HG03139 (cell line): Measurements from ENCODE around the gene CCDC74A.
A peak's percentile ranks its signal among the peaks of the same experiment; 100 is the strongest.
"Not testable (repeated sequence)": the region's sequence is repeated elsewhere in the genome, so short reads cannot be mapped to it uniquely, and the experiment has no call there.

Experiments used
- ATAC-seq: cut with Tn5 transposase; IDR thresholded peaks from one replicate; pipeline ENCODE4 v1.9.1; 2021; ENCODE audit not compliant: unreplicated experiment

The CCDC74A gene

DNA sequence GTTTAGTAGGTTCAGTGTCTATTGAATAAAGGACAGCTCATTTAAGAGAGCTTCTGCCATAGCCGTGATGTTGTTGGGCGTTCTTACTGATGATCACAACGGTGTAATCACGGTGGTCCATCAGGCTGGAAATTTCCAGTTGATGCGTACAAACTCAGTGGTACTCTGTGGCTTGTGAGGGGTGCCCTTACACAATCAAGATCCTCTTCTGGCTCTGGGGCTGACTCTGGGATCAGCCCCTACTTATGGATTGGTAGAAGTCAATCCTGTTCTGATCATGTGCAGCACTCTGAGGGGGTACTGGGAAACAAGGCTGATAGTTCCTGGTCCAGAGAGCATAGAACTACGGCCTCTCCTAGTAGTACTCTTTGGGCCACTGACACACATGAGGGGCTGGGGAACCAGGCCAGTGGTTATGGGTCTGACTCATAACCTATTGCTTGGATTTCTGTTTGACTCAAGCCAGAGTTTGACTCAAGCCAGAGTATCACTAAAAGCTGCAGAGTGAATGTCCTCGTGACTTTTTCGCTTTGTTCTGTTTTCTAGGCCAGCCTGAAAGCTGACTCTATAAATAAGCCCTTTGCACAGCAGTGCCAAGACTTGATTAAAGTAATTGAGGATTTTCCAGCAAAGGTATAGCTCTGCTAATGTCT lies 29.2 kb upstream of the CCDC74A start:
- peak; percentile 61 for ATAC-seq

DNA sequence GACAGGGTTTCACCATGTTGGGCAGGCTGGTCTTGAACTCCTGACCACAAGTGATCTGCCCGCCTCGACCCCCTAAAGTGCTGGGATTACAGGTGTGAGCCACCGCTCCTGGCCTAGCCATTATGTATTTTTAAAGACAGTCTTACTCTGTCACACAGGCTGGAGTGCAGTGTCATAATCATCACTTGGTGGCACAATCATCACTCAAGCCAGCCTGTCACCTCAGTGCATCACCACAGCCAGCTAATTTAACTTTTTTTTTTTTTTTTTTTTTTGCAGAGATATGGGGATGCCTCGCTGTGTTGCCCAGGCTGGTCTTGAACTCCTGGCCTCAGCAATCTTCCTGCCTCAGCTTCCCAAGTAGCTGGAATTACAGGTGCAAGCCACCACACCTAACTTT lies 24.1 kb upstream of the CCDC74A start:
- not testable (repeated sequence) for ATAC-seq

DNA sequence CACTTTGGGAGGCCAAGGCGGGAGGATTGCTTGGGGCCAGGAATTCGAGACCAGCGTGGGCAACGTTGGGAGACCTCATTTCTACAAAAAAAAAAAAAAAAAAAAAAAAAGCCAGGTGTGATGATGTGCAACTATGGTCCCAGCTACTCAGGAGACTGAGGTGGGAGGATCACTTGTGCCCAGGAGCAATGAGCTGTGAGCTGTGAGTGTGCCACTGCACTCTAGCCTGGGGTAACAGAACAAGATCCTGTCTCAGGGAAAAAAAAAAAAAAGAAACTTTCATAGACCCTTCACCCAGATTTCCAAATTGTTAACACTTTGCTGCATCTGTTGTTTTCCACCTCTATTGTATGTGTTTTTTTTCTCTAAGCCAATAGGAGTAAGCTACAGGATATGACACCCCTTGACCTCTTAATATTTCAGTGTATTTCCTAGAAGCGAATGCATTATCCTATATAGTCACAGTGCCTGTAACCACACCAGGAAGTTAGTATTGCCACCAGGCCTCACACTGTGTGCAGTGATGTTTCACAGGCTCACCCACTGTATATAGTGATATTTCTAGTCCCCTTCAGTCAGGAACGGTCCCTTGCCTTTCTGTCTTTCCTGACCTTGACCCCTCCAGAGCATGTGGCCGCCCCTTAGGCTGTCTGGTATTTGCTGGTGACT lies 23.5 kb upstream of the CCDC74A start:
- not testable (repeated sequence) for ATAC-seq

DNA sequence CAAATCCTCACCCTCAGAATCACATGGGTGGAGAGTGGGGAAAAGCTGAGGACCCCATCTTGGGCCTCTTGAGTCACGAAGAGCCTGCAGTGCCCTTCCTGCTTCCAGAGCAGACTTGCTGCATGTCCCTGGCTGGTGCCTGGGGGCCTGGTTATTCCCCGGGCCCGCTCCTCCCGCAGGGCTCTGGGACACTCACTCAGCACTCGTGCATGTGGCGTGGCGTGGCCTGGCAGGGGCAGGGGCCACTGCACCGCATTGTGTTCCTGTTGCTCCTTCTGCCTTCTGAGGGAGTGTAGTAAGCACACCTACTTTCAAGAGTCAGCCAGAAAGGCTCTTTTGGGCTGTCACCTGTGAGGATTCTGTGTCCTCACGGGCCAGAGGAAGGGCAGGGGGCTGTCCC lies 18.1 kb upstream of the CCDC74A start:
- no peak for ATAC-seq

DNA sequence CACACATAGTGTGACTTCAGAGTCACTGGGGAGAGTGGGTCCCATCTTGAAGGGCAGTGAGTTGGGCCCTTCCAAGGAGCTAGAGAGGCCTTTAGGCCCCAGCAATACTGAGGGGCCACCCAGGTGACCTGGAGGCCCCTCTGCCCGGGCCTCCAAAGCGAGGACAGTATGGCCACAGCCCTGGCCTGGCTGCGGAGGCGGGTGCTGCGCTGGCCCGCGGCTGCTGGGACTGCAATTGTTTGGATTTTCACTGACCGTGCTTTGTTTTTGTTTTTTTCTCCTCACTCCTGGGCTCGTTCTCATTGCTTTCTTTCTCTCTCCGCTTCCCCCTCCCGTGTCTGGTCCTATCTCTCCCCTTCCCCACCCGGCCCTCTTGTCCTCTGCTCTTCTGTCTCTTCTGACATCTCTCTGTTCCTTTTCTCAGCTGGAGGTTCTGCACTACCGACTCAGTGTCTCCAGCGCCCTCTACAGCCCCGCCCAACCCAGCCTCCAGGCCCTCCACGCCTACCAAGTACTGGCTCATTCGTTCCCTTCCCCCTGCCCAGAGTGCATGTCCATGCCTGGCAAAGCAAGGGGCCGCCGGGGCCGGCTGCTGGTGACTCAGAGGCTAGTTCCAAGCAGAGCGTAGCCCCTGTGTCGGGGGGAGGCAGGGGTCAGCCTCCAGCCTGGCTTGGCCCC lies 16.3 kb upstream of the CCDC74A start:
- not testable (repeated sequence) for ATAC-seq

DNA sequence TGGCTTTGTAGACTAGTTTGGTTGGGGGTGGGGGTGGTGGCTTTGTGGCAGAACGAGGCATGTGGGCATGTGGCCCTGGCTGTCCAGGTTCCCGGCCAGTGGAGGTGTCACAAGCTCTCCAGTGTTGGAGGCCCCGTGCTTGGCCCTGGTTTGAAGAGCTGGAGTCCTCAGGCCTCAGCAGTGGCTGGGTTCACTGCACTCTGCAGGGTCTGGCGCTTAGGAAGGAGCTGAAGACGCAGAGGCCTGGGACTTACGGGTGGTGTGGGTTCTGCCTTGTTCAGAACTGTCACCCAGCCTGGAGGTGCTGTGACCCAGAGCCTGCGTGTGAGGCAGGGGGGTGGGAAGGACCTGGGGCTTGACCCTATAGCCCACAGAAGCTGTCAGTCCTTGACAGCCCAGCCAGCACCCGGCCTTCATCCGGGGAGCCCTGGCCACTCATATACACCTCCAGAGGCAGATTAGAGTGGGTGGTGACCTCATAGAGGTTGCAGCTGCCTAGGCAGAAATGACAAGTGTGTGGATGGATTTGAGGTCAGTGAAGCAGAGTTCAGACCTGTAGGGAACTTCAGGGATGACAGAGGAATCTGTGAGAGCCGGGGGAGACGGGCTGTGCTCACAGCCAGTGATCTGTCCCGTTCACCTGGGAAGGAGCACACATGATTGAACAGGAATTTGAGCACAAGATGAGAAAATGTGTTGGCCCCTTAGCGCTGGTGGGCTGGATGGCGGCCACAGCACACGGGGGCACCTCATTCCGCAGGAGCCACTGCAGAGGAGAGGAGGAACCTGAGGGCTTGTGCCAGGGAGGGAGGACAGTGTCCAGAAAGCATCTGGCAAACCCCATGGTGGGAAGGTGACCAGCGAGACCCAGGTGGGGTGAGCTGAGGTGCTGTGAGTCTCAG lies 15.5 kb upstream of the CCDC74A start:
- ATAC-seq, result not testable (repeated sequence)

DNA sequence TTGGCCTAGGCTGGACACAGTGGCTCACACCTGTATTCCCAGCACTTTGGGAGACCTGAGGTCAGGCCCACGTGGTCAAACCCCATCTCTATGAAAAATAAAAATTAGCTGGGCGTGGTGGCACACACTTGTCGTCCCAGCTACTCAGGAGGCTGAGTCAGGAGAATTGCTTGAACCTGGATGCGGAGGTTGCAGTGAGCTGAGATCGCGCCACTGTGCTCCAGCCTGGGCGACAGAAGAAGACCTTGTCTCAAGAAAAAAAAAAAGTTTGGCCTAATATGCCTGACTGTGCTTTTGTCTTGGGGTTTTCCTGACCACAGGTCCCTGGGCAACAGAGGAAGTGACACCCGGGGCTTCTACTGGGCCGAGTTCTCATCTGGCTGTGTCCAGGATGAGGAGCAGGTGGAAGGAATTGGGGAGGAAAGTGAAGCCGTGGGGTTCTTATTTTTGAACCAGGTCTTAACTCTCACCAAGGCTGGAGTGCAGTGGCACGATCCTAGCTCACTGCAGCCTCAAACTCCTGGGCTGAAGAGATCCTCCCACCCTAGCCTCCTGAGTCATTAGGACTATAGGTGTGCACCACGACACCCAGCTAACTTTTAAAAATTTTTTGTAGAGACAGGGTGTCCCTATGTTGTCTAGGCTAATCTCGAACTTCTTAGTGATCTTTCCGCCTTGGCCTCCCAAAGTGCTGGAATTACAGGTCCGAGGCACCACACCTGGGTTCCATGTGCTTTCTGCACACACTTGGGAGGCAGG lies 13.1 kb upstream of the CCDC74A start:
- peak; percentile 55 for ATAC-seq

DNA sequence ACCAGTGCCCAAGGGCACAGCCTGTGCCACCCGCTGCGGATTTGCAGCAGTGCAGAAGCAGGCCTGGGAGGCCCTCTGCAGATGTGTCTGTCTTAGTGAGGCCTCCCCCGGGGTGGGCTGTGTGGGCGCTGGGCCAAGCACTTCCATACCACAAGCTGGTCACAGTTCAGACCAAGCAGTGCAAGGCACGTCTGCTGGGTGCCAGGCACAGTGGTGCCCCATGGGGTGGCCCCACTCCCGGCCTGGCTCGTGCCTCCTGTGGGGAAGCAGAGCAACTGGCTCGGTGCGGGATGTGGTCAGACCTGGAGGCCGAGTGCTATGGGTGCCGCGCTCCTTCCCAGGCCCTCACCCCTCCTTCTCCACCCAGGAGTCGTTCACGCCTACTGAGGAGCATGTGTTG lies 12.5 kb upstream of the CCDC74A start:
- not testable (repeated sequence) for ATAC-seq

DNA sequence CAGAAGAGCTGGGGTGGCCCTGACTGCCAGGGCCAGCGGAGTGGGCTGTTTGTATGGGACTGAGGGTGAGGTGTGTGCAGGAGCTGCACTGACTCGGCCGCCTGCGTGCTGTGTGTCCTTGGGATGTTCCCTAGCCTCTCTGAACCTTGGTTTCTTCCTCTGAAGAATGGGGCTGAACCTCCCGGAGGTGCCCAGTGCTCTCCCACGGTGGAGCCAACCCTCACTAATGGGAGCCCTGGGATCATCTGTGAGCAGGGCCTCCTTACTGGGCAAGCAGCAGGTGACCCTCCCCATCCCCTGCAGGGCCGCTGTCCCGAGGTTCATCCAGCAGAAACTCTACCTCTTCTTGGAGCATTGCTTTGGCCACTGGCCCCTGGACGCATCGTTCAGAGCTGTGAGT lies 11.7 kb upstream of the CCDC74A start:
- no peak for ATAC-seq

DNA sequence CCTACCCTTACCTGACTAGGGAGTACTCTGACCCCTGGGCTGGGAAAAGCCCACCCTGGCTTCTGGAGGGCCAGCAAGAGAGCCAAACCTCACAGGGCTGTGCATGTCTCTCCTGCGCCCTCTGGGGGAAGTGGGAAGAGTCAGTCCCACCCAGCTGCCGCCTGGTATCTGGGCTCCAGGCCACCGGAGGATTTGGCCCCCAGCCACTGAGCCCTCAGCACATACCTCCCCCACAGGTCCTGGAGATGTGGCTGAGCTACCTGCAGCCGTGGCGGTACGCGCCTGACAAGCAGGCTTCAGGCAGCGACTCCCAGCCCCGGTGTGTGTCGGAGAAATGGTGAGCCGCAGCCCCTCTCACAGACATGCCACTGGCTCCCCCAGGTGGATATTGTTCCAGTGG lies 11.1 kb upstream of the CCDC74A start:
- not testable (repeated sequence) for ATAC-seq

DNA sequence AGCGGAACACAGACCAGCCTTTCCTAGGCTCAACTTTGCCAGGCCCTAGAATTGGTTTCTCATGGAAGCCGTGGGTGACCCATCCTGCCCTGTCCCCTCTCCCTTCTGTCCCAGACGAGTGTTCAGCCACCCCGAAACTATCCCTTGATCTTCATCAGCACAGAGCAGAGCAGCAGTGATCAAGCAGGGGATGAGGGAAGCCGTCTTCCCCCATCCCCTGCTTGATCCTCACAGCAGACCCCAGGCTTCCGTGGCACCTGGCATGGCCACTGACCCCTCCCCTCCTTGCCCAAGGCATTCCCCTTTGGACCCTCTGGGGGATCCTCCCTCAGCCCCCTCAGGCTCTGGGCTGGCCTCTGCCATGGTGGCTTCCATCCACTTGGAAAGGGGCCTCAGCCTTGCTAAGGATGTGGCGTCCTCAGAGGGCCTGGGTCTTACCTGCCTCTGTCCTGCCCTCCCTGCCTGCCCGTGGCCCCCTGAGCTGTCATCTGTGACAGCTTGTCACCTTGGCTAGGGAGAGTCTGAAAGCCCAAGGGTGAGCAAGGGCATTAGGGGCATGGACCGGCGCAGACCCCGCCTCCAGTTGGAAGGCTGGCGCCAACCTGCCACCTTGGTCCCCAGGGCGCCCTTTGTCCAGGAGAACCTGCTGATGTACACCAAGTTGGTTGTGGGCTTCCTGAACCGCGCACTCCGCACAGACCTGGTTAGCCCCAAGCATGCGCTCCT lies 10.4 kb upstream of the CCDC74A start:
- ATAC-seq, result no peak

DNA sequence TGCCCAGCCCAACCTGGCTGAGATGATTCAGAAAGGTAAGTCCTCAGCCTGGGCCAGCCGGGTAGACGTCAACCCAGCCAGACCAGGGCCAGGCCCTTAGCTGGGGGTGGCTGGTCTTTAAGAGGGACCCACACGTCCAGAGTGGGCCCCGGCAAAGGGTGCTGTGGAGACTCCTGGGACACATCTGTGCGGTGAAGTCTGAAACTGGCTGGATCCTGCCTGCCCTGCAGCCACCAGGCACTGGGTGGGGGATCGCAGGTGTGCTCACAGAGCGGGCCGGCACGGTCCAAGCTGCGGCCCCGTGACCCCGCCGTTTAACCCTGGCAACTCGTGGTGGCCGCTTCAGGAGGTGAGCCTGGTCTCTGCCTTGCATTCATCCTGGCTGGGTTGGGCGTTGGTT lies 9.8 kb upstream of the CCDC74A start:
- not testable (repeated sequence) for ATAC-seq

DNA sequence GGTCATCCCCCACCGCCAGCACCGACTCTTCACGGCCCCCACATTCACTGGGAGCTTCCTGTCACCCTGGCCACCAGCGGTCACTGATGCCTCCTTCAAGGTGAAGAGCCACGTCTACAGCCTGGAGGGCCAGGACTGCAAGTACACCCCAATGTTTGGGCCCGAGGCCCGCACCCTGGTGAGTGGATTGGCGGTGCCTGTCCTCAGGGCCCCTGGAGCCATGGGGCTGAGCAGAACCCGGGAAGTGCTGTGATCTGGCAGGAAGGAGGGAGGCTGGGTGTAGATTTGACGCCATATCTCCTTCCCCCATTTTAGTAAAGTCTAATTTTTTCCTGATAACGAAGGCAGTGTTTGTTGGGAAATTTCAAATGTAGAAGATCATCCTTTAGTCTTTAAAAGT lies 9.2 kb upstream of the CCDC74A start:
- not testable (repeated sequence) for ATAC-seq

DNA sequence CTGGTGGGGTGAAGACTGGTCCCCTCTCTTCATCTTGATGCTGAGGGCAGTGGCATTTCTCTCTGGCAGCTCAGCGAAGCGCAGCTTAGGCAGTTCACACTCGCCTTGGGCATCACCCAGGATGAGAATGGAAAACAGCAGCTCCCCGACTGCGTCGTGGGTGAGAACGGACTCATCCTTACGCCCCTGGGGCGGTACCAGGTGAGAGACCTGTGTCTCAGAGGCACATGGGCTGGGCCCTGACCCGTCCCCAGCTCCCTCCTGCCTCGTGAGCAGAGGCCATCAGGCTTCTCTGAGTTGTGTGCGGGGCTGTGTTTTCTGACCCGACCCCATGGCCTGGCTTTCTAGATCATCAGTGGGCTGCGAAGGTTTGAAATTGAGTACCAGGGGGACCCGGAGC lies 8.2 kb upstream of the CCDC74A start:
- no peak for ATAC-seq

DNA sequence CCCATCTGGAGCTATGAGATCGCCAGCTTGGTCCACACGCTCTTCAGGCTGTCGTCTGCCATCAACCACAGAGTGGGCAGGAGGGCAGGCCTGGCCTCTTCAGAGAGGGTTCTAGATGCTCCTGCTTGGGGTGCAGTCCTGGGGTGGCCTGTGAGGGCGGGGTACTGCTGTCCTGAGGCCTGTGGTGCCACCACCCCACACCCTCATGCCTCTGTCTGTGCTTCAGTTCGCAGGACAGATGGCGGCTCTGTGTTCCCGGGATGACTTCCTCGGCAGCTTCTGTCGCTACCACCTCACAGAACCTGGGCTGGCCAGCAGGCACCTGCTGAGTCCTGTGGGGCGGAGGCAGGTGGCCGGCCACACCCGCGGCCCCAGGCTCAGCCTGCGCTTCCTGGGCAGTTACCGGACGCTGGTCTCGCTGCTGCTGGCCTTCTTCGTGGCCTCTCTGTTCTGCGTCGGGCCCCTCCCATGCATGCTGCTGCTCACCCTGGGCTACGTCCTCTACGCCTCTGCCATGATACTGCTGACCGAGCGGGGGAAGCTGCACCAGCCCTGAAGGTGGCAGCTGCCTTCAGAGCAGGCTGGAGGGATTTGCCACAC lies 7.7 kb upstream of the CCDC74A start:
- not testable (repeated sequence) for ATAC-seq

DNA sequence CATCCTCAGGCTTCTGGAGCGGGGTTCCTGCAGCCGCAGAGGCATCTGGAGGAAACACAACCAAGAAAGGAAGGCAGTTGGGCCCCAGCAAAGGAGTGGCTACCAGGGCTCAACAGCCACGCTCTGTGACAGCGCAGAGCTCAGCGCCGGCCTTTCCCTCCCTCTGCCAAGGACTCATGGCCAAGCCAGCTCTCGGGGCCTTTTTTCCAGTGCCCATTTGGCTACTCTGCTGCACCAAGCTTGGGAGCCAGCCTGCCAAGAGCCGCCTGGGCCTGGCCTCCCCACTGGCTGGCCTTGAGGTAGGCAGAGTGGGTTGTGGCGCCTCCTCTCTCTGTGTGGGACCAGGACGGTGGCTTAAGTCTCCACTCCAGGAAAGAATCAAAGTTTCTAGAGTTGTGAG lies 7.2 kb upstream of the CCDC74A start:
- ATAC-seq, result no peak

DNA sequence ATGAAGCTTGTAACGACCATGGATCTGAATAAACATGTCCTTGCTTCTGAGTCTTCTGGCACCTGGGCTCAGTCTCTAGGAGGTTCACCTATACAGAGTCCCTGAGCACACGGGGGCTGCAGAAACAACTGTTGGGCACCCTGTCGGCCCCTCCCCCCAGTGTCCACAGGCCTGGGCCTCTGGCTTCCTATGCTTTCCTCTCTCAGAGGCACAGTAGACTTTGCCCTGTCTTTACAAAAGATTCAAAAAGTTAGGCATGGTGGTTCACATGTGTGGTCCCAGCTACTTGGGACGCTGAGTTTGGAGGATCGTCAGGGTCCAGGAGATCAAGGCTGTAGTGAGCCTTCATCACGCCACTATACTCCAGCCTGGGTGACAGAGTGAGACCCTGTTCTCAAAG lies 6.2 kb upstream of the CCDC74A start:
- ATAC-seq, result not testable (repeated sequence)

DNA sequence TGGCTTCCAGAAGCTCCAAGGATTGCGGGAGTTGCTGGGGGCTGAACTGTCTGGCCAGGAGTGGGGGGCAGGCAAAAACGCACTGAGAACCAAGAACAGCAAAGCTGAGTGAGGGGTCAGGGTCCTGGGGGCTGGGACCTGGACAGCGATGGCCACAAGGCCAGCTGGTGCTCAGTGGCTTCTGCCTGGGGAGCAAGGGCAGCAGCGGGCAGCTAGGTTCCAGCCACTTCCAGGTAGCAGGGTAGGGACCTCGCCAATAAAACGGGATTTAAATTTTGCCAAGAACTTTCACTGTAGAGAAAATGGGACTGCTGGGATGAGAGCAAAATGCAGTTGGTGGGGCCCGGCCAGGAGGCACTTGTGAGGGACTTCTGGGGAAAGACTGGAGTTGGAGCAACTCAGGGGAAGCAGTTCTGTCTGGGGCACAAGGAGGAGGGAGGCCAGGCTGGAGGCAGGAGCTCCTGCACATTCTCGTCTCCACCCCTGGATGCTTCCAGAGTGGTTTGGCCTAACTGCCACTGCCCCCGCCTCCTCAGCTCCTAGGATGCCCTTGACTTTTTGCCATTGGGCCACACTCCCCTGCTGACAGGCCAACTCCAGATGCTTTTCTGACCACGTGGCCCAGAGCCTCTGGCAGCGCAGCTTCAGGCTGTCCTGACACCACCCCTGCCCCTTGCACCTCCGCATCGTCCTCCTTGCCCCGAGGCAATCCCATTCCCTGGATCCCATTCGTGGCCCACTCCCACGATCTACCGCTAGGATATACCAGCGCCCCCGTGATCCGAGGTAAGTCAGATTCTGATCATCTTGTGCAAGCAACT lies 5.5 kb upstream of the CCDC74A start:
- no peak for ATAC-seq

DNA sequence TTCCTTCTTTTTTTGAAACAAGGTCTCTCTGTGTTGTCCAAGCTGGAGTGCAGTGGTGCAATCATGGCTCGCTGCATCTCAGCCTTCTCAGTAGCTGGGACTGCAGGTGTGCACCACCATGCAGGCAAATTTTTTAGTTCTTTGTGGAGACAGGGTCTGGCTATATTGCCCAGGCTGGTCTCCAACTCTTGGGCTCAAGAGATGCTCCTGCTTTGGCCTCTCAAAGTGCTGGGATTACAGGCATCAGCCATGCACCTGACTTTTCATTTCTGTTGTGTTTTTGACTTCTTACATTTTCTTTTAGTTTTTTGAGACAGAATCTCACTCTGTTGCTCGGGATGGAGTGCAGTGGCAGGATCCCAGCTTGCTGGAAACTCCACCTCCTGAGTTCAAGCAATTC lies 2.4 kb upstream of the CCDC74A start:
- ATAC-seq, result not testable (repeated sequence)
